ENCODE results near the gene SDF2. TPM values are rescaled to one million over a fixed set of nuclear protein-coding genes. Genes with fewer than 3 reads are reported as not detected.

The SDF2 gene
- total RNA-seq, 1 donor from 2014 or later = 57.8 TPM

- H3K9me3 Mint-ChIP-seq (ENCODE audit: low read depth) = no peaks in the 10 kb centered on the region
- no peak for TF ChIP-seq CTCF (IDR thresholded peaks at IDR 0.05)
- DNase-seq (ENCODE audit: low spot score) = no peak
- no peak overlapping the region for H3K27ac Mint-ChIP-seq (ENCODE audit: unreplicated experiment)
- H3K36me3 Mint-ChIP-seq (ENCODE audit: low read depth) = peaks cover 10% of the 10 kb centered on the region
- H3K27me3 Mint-ChIP-seq (ENCODE audit: low read depth) = no peaks in the 10 kb centered on the region
- no peak overlapping the region for H3K4me3 Mint-ChIP-seq (ENCODE audit: unreplicated experiment)
- peaks cover 5% of the 10 kb centered on the region for H3K4me1 Mint-ChIP-seq (ENCODE audit: low read depth)
Observed at GRCh38 chr17:28655160-28655559, 6.5 kb downstream of the SDF2 start.

GRCh38 chr17:28648698-28649097 lies 13.0 kb downstream of the SDF2 start:
- Mint-ChIP-seq H3K9me3 (ENCODE audit: low read depth) (no peaks in the 10 kb centered on the region), H3K36me3 (ENCODE audit: low read depth) (peaks cover 11% of the 10 kb centered on the region), H3K27ac (ENCODE audit: unreplicated experiment) (no peak overlapping the region), H3K27me3 (ENCODE audit: low read depth) (no peaks in the 10 kb centered on the region), H3K4me3 (ENCODE audit: unreplicated experiment) (no peak overlapping the region), H3K4me1 (ENCODE audit: low read depth) (peaks cover 24% of the 10 kb centered on the region)
- TF ChIP-seq CTCF (IDR thresholded peaks at IDR 0.05) = no peak
- no peak for DNase-seq (ENCODE audit: low spot score)

GRCh38 chr17:28646039-28646754 lies 15.5 kb downstream of the SDF2 start:
- Mint-ChIP-seq H3K27ac (ENCODE audit: unreplicated experiment) (peak overlapping the region; percentile 88), H3K27me3 (ENCODE audit: low read depth) (no peaks in the 10 kb centered on the region), H3K36me3 (ENCODE audit: low read depth) (peaks cover 15% of the 10 kb centered on the region), H3K9me3 (ENCODE audit: low read depth) (no peaks in the 10 kb centered on the region), H3K4me1 (ENCODE audit: low read depth) (peaks cover 36% of the 10 kb centered on the region), H3K4me3 (ENCODE audit: unreplicated experiment) (peak overlapping the region; percentile 79)
- no peak for DNase-seq (ENCODE audit: low spot score)
- TF ChIP-seq CTCF (IDR thresholded peaks at IDR 0.05) = no peak

- H3K27me3 Mint-ChIP-seq (ENCODE audit: low read depth) = no peaks in the 10 kb centered on the region
- H3K36me3 Mint-ChIP-seq (ENCODE audit: low read depth) = peaks cover 16% of the 10 kb centered on the region
- no peak for TF ChIP-seq CTCF (IDR thresholded peaks at IDR 0.05)
- H3K4me3 Mint-ChIP-seq (ENCODE audit: unreplicated experiment) = peak overlapping the region; percentile 79
- peaks cover 36% of the 10 kb centered on the region for H3K4me1 Mint-ChIP-seq (ENCODE audit: low read depth)
- DNase-seq (ENCODE audit: low spot score) = no peak
- no peaks in the 10 kb centered on the region for H3K9me3 Mint-ChIP-seq (ENCODE audit: low read depth)
- H3K27ac Mint-ChIP-seq (ENCODE audit: unreplicated experiment) = peak overlapping the region; percentile 88
Observed at GRCh38 chr17:28645576-28645939, 16.1 kb downstream of the SDF2 start.

GRCh38 chr17:28644787-28645575 lies 16.7 kb downstream of the SDF2 start, which contains the start of gene BLTP2:
Gene BLTP2, minus strand, starts transcription at chr17:28645158. Its CDS starts 102 bp downstream, at chr17:28645056.
- H3K27ac Mint-ChIP-seq (ENCODE audit: unreplicated experiment) = peak within 1 kb of the TSS; percentile 90
- TF ChIP-seq CTCF (IDR thresholded peaks at IDR 0.05) = no peak
- H3K4me1 Mint-ChIP-seq (ENCODE audit: low read depth) = peaks cover 36% of the 10 kb centered on the region
- peaks cover 18% of the 10 kb centered on the region for H3K36me3 Mint-ChIP-seq (ENCODE audit: low read depth)
- H3K27me3 Mint-ChIP-seq (ENCODE audit: low read depth) = no peaks in the 10 kb centered on the region
- DNase-seq (ENCODE audit: low spot score) = peak; percentile 98
- H3K9me3 Mint-ChIP-seq (ENCODE audit: low read depth) = no peaks in the 10 kb centered on the region
- peak within 1 kb of the TSS; percentile 79 for H3K4me3 Mint-ChIP-seq (ENCODE audit: unreplicated experiment)

Data from chondrocyte (in vitro differentiated cells).